GM21576 (cell line): ENCODE measurements around the gene ULK1.
"Not testable (repeated sequence)": the region's sequence is repeated elsewhere in the genome, so short reads cannot be mapped to it uniquely, and the experiment has no call there.

Experiments used
- ATAC-seq: cut with Tn5 transposase; IDR thresholded peaks from one replicate; pipeline ENCODE4 v1.9.1; 2021; ENCODE audit warnings: mild to moderate bottlenecking, moderate library complexity; ENCODE audit not compliant: unreplicated experiment

The ULK1 gene

DNA sequence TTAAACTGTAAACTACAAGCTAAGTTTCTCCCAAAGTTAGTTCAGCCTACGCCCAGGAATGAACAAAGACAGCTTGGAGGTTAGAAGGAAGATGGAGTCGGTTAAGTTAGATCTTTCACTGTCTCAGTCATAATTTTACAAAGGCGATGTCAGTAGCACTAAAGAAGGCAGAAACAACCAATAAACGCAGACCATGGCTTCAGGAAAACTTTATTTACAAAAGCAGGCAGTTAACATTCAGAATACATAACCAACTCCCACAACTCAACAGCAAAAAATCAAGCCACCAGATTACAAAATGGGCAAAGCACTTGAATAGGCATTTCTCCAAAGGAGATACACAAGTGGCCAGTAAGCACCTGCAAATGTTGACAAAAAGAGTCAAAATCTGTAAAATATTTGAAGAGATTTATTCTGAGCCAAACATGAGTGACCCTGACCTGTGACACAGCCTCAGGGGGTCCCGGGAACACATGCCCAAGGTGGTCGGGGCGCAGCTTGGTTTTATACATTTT is 8.8 kb upstream of the ULK1 start:
- ATAC-seq: no peak

DNA sequence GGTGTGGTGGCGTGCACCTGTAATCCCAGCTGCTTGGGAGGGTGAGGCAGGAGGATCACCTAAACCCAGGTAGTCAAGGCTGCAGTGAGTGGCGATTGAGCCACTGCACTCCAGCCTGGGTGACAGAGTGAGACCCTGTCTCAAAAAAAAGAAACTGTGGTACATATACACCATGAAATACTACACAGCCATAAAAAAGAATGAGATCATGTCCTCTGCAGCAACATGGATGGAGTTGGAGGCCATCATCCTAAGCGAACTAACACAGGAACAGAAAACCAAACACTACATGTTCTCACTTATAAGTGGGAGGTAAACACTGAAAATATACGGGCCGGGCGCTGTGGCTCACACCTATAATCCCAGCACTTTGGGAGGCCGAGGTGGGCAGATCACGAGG is 2.7 kb upstream of the ULK1 start:
- not testable (repeated sequence) for ATAC-seq

DNA sequence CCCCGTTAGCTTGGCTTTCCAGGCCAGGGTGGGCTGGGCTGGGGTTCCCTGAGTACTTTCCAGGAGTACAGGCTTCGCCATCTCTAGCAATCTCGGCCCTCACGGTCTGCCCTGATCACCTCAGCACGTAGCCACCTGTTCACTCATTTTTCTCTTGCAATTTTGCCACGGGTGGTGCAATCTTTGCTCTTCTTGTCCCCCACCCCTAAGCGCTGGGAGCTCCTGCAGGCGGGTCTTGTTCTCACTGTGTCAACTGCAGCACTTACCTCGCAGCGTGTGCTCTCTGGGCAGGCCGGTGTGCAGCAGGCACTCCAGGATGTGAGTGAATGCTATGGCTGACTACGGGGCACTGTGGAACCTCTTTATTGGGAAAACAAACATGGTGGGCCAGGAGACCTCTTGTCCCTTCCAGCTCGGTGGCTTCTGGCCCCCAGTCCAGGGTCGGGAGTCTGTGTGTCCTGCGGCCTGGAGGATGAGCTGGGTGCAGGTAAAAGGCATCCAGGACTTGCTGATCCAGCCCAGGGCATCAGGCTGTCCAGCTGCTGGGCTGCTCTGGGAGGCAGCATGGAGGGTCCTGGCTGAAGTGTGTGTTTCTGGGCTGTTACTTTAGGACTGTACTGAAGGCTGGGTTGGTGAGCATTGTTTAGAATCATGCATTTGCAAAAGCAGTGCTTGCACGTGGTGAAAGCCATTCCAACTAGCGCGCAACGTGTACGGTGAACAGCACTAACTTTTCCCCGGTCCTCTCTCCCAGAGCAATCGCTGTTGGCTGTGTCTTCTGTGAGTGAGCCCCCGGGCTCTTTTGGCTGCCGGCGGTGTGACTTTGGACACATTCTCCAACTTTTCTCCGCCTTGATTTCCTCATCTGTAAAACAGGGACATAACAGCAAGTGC is 1.5 kb upstream of the ULK1 start:
- no peak for ATAC-seq

DNA sequence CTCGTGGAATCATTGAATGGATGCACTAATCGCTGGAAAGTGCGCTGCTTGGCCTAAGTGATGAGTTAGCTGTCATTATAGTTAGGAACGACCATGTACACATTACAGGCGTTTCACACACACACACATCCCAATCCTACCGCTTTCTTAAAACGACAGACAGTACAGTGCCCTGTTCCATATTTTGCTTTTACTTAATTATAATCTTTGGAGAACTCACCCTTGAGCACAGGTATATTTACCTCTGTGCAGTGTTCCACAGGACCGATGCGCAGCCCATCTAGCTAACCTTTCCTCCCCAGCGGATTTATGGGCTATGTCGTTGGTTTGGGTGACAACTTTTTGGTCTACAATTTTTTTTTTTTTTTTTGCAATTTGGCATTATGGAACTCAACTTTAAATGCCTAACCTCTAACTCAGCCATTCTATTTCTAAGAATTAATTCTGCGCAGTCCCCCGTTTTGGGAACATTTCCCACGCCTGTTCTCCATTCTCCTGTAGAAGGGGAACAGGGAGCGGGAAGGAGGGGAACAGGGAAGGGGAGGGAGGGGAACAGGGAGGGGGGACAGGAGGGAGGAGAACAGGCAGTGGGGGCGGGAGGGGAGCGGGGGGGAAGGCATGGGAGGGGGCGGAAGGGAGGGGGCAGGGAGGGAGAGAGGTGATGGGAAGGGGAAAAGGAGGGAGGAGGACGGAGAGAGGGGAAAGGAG is 663 bp upstream of the ULK1 start:
- ATAC-seq: no peak

DNA sequence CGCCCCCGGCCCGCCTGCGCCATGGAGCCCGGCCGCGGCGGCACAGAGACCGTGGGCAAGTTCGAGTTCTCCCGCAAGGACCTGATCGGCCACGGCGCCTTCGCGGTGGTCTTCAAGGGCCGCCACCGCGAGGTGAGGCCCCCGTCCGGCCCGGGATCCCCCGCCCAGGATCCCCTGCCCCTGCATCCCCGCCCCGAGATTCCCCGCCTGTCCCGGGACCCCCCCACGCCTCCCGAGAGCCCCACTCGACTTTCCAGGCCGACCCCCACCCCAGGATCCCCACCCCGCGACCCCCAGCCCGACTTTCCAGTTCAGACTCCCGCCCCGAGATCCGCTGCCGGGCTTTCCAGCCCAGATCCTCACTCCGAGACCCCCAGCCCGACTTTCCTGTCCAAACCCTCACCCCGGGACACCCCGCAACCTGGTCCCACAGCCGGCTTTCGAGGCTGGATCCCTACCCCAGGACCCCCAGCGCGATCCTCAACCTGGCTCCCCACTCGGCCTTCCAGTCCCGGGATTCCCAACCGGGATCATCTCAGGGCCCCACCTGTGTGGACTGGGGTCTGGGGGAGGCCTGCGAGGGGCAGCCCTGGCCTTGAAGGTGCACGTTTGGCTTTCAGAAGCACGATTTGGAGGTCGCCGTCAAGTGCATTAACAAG is 688 bp downstream of the ULK1 start:
- peak; percentile 2 for ATAC-seq

DNA sequence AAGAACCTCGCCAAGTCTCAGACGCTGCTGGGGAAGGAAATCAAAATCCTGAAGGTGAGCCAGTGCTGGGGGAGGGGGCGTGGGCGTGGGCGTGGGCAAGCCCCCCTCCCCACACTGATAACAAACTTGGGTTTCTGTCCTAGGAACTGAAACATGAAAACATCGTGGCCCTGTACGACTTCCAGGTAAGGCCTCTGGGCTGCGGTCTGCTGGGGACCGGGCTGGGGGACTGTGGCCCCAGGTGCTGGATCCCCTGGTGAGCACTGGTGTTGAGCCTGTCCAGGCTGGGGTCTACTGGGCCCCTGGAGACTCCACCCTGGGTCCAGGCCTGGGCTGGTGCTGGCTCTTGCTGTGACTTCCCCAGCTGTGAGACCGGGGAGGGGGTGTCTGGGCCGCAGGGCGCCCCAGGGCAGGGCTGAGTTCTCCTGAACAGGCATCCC is 1.2 kb downstream of the ULK1 start:
- no peak for ATAC-seq

DNA sequence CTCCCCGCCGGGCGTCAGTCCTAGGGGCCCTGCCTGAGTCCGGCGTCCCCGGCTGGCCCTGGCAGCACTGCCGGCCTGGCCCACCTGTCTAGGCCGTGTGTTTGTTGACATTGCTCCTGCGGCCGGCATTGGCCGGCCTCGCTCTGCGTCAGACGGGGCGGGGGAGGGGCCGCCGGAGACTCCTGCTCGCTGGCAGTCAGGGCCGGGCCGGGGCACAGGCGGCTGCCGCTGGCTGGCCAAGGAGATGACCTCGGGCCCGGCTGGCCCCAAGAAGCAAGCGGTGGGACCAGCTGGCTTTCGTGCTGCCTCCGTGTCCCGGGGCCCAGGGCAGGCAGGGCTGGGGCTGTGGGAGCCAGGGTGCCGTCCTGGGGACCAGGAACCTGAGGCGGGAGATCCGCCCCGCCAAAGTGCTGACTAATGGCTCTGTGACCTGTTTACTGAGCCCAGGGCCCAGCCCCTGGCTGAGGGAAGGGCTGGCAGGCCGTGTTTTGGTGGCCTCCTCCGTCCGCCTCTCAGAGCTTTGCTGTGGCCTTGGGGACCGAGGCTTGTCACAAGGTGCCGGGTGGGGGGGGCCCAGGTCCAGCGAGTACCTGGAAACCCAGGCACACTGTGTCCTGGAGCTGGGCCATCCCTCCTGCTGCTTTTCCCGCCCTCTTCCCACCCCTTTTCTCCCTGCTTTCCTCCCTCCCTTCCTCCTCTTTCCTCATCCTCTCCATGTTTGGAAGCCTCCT is 1.8 kb downstream of the ULK1 start:
- ATAC-seq: peak; percentile 58

DNA sequence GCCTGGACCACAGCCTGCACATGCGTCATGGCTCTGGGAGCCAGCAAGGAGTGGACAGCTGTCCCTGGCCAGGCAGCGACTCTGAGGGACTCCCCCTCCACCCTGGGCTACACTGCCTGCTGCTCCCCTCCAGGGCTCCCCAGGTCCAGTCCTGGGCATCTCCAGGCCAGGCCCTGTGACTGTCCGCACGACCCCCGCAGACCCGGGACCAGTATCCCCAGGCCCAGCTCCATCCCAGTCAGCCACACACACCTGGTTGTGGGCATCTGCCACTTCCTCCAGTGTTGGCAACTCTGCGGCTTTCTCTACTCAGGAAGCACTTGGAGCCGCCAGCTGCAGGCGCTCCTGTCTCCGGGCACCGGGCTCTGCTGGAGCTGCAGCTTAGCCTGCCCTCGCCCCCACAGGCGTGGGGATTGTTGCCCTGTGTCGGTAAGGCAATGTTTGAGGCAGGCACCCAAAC is 2.4 kb downstream of the ULK1 start:
- ATAC-seq: no peak

DNA sequence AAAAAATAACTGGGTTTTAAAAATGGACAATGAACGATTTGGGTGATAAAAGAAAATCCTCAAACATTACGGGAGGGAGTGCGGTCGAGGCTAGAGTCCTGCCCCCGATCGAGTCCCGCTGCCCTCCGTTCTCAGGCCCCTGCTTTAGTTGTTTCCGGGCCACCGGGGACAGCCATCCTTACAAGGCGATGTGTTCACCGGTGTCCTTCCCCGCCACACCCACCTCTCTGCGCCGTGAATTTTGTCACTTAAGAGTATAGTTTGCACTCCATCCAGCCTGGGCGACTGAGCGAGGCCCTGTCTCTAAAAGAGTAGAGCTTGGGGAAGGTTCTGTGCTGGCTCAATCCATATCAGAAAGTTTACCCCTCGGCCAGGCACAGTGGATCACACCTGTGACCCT is 2.9 kb downstream of the ULK1 start:
- no peak for ATAC-seq

DNA sequence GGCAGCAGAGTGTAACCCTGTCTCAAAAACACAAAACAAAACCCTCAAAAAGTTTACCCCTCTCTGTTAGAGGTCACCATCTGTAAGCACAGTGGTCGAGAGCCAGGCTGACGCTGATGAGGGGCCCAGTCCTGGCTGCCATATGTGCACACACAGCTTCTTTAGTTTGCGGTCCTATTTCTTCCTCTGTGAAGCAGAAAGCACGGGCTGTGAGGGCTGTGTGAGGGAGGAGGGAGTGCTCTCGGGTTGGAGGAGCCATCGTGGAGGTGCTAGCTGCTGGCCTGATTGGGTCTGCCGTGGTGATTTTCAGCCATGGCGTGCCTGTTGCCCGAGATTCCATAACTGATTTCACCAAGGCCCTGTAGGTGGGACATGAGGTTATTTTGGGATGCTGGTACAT is 3.5 kb downstream of the ULK1 start:
- no peak for ATAC-seq

DNA sequence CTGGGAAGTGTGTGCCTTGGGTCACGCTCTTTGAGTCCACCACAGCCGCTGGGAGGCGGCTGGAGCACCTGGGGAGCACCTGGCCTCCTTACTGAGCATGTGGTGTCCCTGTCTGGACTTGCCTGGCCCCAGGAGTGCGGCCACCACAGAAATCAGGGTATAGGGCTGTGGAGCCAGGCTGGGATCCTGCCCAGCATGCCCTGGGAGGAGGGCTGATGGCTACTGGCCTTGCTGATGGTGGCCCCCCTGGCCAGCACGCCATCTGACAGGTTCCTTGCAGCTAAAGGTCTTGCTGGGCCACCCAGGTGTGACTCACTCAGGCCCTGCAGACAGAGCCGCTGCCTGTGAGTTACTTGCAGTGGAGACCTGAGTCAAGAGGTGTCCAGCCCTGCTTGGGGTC is 6.0 kb downstream of the ULK1 start:
- ATAC-seq: no peak

DNA sequence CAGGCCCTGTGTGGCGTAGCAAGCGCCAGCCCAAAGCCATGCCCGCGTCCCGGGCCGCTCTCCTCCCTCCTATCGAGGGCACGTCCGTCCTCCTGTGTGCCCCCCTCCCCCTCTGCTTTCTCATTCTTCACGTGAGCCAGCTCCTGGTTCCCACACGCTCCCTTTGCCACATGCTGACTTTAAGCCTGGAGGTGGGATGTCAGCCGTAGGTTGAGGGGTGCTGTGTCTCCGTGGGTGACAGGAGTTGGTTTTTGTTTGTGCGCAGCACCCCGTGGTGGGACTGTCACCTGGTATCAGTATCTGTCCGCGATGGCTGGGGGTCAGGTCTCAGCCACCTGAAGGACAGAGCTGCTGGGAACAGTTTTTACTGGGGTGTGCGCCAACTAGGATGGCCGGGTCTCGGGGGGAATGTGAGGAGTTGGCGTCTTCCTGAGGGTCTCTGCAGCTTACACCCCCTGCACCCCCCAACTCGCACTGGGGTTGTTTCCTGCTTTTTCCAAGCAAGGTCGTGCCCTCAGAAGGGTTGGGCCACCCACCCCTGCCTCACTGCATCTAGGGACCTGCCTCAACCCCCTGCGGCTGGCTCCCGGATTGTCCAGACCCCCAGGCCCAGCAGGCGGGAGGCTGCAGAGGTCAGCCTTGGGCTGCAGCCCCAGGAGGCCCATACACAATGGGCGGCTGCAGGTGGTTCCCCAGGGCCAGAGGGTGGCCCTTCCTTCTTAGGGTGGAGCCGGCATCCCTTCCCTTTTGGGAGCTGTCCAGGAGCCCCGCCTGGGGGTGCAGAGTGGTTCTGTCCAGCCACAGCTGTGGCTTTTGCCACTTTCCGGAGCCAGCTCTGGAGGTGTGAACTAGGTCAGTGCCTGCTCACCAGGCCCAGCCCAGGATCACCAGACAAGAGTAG is 7.3 kb downstream of the ULK1 start:
- no peak for ATAC-seq

DNA sequence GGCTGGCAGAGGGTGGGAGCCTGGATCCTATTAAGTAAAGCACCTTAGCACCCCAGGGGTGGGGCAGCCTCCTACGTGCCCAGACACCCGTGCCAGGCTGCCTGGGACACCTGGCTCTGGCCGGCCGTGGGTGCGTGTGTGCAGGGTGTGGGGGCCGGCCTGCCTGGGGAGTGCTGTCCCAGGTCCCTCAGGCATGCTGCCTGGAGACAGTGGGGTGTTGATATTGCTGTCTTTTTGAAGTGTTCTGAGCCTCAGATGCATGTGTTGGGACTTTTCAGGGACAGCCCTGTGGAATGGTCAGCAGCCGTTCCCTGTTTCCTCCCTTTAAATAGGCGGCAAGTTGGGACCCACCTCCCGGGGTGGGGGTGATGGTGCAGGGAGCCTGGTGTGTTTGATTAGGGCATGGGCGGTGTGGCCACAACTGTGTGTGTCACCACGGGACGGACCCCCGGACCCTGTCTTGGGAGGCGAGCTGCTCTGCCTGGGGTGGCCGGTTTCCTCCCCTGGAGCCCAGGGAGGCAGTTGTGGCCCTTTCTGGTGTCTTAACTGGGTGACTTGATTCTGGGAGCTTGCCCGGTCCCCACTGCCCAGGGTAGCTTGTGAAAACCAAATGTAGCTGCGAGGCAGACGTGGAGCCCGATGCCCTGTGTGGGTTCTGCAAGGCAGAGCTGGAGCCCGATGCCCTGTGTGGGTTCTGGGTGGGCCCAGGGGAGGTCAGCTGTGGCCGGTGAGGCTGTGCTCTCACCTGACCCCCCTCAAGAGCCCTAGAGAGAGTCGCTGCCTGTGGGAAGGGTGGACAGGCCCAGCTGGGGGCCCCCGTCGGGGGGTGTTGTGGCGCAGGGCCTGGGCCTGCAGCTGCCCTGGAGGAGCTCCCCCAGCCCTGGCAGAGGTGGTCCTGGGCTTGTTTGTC is 8.2 kb downstream of the ULK1 start:
- ATAC-seq: no peak

DNA sequence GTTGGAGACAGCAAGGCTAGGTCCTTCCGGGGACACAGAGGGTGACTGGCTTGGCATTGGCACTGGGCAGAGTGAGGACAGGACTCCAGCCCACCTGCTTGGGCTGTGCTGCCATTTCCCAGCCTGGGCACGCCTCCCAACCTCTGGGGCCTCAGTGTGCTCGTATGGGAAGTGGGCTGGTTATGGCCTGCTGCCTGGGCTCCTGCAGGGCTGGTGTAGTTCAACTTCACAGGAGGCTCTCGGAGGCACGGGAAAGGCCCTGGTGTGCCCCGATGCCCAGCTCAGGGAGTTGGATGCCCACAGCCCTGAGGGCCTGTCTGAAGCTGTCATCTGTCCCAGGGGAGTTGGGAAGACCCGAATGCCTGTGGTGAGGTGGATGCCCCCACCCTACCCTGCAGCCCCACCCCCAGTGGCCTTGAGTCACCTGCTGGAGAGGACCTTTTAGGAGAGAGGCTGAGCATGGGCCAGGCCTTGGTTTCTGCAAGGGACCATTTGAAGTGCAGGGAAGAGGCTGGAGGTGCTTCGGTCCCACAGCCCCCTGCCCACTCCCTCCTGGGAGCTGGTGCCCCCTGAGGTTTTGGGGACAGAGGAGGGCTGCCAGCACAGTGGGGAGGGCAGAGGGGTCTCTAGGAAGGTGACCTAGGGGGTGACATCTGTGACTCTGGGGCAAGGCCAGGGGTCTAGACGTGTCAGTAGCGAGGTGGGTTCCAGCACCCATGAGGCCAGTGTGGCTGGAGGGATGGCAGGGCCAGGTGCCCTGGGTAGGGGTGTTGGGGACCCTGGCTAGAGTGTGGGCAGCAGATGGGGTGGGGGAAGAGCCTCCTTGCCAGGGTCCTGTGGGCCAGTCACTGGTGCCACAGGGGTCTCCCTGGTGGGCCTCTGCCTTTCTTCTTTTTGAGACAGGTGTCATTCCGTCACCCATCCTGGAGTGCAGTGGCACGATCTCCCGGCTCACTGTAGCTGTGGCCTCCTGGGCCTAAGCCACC is 9.1 kb downstream of the ULK1 start:
- ATAC-seq: no peak

DNA sequence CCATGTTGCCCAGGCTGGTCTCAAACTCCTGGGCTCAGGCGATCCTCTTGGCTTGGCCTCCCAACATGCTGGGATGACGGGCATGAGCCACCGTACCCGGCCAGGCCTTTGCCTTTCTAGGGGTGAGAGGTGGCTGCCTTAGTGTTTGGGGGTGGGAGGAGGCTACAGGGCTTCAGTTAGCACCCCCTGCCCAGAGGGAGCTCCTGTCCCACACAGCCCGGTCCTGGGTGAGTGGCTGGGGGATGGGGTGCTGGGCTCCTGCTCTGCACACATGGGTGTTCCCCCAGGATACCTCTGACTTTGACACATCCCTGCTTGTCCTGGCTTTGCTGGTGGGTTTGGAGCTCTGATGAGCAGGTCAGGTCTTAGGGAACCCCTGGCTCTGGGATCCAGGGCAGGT is 9.9 kb downstream of the ULK1 start:
- no peak for ATAC-seq

DNA sequence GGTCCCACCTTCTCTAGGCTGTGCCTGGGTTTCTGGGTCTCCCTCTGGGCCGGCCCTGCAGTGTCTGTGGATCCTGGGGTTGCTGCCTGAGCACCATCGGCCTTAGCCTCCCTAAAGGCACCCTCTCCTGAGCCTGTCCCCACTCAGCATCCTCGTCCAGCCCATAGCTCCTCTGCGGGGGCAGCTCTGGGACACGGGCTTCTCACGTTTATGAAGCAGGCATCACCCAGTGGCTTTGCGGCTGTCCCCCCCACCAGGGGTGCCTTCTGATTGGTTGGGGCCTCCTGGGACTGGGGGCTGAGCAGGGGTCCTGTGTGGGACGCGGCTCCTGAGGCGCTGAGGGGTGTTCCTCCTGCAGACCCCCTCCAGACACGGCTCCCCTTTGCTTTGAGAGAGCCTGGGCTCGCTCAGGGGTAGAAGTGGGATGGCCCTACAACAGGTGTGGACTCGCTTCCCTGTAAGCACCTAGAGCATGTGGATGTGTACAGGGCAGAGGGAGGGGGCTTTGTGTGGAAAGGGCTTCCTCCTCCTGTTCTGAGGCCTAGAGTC is 10.7 kb downstream of the ULK1 start:
- ATAC-seq: no peak

DNA sequence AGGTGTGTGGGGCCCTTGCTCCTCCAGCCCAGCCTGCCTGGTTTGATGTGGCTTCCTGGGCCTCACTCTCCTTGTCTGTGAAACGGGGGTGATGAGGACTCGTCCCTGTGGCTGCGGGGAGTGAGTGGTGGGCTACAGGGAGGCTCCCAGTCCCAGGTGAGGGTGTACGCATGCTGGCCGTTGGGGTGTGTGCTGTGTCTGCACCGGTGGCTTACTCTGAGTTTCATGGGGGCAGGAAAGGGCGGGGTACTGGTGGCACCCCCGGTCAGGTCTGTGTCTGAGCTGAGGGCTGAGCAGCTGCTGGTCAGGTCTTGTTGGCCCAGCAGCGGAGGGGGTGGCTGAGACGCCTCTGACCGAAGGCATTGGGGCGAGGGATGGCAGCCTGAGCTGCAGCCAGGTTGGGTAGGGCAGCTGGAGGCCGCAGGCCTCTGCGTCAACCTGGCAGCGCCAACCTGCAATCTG is 11.2 kb downstream of the ULK1 start:
- no peak for ATAC-seq
